Activated CD8-positive, alpha-beta memory T cell treated with anti-CD3 and anti-CD28 coated beads for 48 hours (primary cell): ENCODE results near the gene LYST.
A peak's percentile ranks its signal among the peaks of the same experiment; 100 is the strongest.

Source experiments
- DNase-seq, 3 experiments: peaks; one replicate each; pipeline ENCODE4 v3.0.0-alpha.2; 2020; ENCODE audit warnings: low read depth in 2 of 3, low spot score in 2 of 3

LYST gene

DNA sequence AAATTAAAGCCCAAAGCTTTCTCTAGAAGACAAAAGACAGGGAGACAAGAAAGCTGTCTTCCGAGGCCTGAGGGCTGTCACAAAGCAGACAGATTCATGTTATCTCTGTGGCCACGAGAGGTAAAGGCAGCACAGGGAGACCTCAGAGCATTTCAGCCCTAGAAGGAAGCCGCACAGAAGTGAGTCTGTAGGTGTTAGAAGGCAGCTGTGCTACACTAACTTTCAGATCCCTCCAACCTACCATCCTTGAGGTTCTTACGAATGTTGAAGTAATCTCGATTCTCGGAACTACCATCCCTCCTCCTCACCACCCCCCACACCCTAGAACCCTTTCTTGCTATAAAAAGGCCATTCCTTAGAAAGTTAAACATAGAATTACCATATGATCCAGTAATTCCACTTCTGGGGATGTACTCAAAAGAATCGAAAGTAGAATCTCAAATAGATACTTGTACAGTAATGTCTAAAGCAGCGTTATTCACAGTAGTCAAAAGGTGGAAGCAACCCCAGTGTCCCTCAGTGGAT lies 21.5 kb upstream of the LYST start:
- DNase-seq = no peak

GRCh38 chr1:235887676-235888075 lies 21.0 kb upstream of the LYST start:
- no peak for DNase-seq

GRCh38 chr1:235885655-235886262 lies 19.1 kb upstream of the LYST start:
- DNase-seq = no peak

GRCh38 chr1:235883261-235883927 lies 16.7 kb upstream of the LYST start:
- DNase-seq = no peak

DNA sequence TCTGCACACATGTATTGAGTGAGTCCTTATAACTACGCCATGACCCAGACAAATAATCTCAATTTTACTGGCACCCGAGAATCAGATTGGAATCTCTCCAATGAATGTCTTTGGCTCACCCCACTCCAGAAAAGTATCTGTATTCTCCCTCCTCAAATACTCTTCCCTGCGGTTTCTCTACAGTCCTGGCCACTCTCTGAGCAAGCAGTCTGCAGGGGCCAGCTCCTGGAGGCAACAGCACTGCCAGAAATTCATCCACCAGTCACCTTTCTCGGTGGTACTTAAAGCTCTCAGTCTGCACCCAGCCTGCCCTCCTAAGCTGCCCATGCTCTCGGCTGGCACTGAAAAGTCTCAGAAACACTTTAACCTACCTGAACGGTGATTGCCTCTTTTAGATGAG lies 16.1 kb upstream of the LYST start:
- no peak for DNase-seq

DNA sequence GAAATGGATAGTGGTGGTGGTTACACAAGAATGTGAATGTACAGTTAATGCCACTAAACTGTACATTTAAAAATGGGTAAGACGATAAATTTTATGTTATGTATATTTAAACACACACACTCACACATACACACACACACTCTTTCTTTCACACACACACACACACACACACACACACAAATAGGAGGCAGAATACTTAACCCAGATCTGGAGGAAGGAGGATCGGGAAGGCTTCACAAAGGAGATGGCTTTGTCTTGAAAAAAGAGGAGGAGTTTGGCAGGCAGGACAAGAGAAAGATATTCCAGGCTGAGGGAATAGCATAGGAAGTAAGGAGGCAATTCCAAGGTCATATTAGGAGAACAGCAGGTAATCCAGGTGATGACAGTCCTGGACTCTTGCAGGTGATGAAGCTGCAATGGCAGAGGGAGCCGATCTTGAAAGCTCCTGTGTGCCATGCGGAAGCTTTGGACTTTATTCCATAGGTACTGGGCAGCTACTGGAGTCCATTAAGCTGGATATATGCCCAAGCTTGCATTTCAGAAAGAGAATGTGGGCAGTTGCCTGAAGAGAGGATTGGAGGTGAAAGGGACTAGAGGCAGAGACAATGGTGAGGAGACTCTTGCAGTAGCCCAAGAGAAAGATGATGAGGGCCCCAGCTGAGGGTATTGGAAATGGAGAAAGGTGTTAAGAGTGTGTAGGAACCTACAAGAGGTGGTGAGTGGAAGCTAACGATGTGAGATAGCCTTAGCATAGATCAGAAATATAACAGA lies 15.4 kb upstream of the LYST start:
- DNase-seq = no peak

DNA sequence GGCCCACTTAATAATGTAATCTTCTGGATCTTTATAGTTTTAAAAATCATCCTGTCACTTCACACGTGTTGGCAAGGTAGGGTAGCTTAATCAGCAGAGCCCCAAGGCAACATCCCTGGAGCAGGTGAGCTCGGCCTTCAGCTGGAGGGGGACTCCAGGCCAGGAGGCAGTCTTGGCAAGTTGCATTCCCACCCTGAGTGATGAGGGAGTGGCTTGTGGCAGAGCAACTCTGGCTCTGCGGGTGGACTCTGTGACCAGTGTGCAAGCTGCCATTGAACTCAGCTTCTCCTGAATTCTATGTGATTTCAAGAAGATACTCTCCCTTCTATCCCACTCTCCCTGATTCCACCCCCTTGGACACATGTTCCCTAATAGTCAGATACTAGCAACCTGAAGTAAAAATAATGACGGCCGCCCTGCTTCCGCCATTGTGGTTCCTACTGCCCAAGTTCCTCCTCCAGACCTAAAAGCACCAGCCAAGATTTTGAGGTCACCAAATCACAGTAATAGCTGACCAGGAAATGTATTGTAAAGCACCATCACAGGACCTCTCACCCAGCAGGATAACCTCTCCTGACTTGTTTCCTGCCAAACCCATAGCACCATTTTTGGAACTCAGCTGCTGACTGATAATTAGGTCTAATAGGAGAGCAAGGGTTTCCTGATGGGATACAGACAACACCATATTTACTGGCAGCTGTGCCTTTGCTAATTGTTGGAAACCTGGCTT lies 11.5 kb upstream of the LYST start:
- no peak for DNase-seq

DNA sequence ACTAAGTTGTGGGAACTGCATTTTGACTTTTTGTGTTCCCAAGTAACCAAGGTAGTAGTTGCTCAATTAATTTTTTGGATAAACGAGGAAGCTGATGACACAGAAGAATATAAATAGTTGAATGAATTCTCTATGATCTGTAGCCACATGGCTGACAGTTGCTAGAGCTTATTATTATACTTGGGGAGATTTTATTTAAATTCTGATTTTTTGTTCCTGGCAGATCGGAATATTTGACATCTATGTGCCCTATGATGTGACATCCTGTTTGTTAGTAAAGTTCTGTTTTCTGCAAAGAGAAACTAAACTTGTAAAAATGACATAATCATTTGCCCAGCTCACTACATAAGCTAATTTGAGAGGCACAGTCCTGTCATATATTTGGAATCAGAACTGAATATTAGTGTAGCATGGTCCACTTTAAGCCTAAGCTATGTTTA lies 9.7 kb upstream of the LYST start:
- DNase-seq = no peak

- DNase-seq = no peak
Measured at GRCh38 chr1:235875036-235875597, 8.4 kb upstream of the LYST start.

GRCh38 chr1:235874261-235874660 lies 7.6 kb upstream of the LYST start:
- DNase-seq = no peak

GRCh38 chr1:235873571-235873970 lies 6.9 kb upstream of the LYST start:
- DNase-seq = no peak

DNA sequence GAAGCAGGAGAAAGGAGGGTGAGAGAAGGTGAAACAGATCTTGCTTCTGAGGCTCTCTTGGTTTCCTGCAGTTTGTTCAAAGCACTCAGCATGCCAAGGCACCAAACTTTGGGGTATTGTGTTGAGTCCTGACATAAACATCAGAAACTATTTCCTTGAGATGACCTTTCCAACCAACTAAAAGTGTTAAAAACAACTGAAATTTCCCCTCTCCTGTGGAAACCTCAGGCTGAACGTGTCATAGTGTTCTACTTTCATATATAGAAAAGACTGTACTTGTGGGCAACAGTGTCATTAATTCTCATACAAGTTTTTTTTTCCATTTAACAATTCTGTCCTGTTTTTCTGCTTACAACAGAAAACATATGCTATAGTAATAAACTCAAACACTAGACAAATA lies 6.3 kb upstream of the LYST start:
- no peak for DNase-seq

DNA sequence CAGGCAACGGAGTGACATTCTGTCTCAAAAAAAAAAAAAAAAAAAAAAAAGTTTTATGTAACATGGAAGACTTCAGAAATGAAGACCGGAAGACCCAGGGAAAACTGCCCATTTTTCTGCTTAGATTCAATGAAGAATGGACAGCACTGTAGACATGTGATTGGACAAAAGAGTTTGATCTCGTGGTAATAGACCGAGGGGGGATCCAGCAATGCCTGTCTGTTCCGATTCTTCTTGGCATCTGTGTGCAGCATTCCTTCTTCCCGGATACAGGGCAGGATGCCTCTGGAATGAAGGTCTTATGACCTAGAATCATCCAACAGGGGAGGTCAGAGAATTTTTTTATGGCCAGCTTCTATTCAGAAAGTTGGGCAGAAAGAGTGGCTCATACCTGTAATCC lies 5.6 kb upstream of the LYST start:
- DNase-seq = no peak

GRCh38 chr1:235867903-235868469 lies 1.3 kb upstream of the LYST start:
- DNase-seq = no peak

DNA sequence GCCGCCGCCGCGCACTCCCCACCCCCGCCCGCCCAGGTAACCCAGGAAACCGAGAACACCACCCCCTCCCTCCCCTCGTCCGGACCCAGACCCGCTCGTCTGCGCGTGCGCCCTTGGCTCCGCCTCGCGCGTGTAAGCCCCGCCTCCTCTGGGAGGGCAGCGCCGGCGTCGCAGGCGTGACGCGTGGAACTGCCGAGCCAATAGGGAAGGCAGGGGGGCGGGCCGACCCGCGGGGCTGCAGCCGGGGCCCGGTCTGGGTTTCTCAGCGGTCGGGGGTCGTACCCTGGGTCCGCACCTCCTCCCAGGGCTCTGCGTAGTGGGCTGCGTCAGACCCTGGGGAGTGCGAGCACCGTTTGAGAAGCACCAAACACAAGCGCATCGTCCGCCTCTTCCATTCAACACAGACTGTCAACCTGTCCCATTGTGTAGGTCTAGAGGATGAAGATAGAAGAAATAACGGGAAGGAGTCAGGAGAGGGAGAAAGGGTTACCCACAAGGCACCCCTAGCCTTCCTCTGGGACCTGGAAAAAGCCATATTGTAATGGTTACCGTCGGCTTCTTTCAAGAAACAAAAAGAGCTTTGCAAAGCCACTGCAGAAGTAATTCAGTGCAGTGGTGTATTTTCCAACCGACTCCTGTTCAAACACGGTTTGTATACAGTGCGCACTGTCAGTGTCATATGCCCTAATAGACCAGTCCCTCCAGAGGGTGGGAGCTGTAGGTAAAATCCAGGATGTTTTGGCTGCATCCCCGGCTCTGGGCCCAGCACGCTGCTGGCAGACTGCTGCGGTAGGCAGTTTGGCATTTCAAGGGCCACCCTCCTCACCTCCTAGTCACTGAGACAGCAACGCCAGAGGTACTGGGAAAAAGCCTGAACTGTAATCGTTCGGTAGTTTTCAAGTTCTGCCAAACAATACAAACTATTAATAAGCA lies 473 bp upstream of the LYST start:
- DNase-seq = peak; percentile 91 to 99 (median 94)

- DNase-seq = no peak
Measured at GRCh38 chr1:235865565-235866204, 1.0 kb downstream of the LYST start.

- DNase-seq = no peak
Measured at GRCh38 chr1:235864931-235865525, 1.7 kb downstream of the LYST start.

DNA sequence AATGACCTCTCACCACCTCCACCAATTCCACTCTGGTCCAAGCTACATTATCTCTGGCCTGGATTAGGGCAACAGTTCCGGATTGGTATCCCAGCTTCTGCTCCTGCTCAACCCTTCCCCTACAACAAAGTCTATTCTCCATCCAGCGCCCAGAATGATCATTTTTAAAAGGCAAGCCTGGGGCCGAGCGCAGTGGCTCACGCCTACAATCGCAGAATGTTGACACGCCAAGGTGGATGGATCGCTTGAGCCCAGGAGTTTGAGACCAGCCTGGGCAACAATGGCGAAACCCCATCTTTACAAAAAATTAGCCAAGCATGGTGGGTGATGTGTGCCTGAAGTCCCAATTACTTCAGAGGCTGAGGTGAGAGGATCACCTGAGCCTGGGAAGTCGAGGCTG lies 2.2 kb downstream of the LYST start:
- DNase-seq = no peak

- no peak for DNase-seq
Measured at GRCh38 chr1:235863699-235864093, 3.0 kb downstream of the LYST start.
